ENCODE measurements around the gene RPS6KA3.

Gene RPS6KA3

DNA sequence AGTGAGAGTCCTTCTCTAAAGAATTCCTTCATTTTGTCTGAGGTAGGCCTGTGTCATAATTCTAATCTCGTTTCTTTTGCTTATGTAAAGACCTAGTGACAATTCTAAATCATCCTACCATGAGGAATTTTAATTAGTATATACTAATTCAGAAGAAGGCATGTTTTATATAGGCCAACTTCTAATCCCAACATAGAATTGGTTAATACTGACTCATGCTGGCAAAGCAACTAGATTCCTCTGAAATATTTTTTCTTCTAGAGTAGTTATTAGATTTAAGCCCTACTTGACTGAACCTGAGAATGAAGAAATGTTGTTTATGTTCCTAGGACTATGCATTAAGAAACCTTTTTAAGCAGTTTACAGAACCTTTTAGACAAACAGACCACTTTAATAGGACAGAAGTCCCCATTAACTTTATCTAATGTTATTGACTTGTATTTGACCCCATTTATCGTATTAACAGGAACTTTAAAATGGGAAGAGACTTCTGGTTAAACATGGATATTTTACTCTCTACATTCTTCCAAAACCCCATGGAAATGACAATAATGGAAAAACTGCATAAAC is 69.0 kb downstream of the RPS6KA3 start:
- no peak for DNase-seq (ENCODE audit: low spot score)
- Histone ChIP-seq H3K18ac (ENCODE audit: low read length) (no peak overlapping the region), H3K4me2 (ENCODE audit: insufficient read depth, low read length, poor library complexity, severe bottlenecking) (no peak overlapping the region), H3K79me1 (ENCODE audit: low read depth, low read length) (no peaks in the 10 kb centered on the region), H2BK15ac (ENCODE audit: low read length) (no peak overlapping the region), H3K4me3 (ENCODE audit: low read length in 2 of 2) (no peak overlapping the region), H3K9me3 (replicated peaks in 1 of 2; ENCODE audit: control insufficient read depth in 2 of 2, insufficient read depth in 1 of 2, low read depth in 1 of 2, low read length in 2 of 2) (no peaks in the 10 kb centered on the region), H3K27me3 (ENCODE audit: control insufficient read depth in 3 of 3, insufficient read depth in 3 of 3, low read depth in 1 of 3, low read length in 3 of 3) (no peaks in the 10 kb centered on the region), H2BK120ac (ENCODE audit: low read depth, low read length) (no peak overlapping the region), H2AK5ac (ENCODE audit: low read depth, low read length) (no peak overlapping the region), H3K27ac (replicated peaks; ENCODE audit: low read length) (no peak overlapping the region), H4K91ac (ENCODE audit: low read depth, low read length, poor library complexity) (no peak overlapping the region), H4K8ac (ENCODE audit: low read depth, low read length) (no peak overlapping the region), H3K36me3 (replicated peaks in 1 of 2; ENCODE audit: control insufficient read depth in 2 of 2, insufficient read depth in 2 of 2, low read length in 2 of 2) (peaks cover 0 to 26% of the 10 kb centered on the region in 2 donors), H2BK12ac (ENCODE audit: low read length) (no peak overlapping the region), H2BK5ac (ENCODE audit: low read length) (no peak overlapping the region), H3K4ac (ENCODE audit: low read length) (no peak overlapping the region), H3K23ac (ENCODE audit: low read depth, low read length, poor library complexity) (no peak overlapping the region), H2AFZ (ENCODE audit: low read length) (no peak overlapping the region), H3K14ac (ENCODE audit: low read length) (no peak overlapping the region), H3K4me1 (ENCODE audit: control insufficient read depth in 2 of 2, insufficient read depth in 1 of 2, low read depth in 1 of 2, low read length in 2 of 2) (no peaks in the 10 kb centered on the region), H3K9ac (ENCODE audit: low read depth, low read length, poor library complexity) (no peak overlapping the region)
- no CpG with 5 or more reads among the region's 2 CpGs for WGBS, 2 donors (ENCODE audit: extremely low coverage in 2 of 2, insufficient read length in 2 of 2, insufficient replicate concordance in 1 of 2)

DNA sequence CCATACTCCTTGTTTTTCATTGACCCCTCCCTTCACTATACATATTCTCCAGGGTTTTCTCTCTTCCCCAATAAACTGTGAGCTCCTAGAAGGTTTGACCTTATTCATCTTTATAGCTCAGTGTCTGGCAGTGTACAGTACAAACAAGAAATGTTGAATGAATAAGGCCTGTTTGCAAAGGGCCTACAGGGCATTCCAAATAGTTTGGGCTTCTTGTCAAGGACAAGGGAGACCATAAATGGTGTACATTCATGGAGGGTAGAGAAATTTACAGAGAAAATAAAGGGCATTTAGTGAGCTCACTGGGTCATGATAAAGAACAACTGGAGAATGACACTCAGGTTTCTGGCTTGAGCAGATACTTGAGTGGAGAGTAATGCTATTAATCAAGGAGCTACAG is 77.5 kb downstream of the RPS6KA3 start:
- Histone ChIP-seq H2AK5ac (ENCODE audit: low read depth, low read length) (no peak overlapping the region), H3K27me3 (ENCODE audit: control insufficient read depth in 3 of 3, insufficient read depth in 3 of 3, low read depth in 1 of 3, low read length in 3 of 3) (no peaks in the 10 kb centered on the region), H3K27ac (replicated peaks; ENCODE audit: low read length) (no peak overlapping the region), H3K14ac (ENCODE audit: low read length) (no peak overlapping the region), H4K8ac (ENCODE audit: low read depth, low read length) (no peak overlapping the region), H2AFZ (ENCODE audit: low read length) (no peak overlapping the region), H2BK120ac (ENCODE audit: low read depth, low read length) (no peak overlapping the region), H3K4me1 (ENCODE audit: control insufficient read depth in 2 of 2, insufficient read depth in 1 of 2, low read depth in 1 of 2, low read length in 2 of 2) (no peaks in the 10 kb centered on the region), H3K9me3 (replicated peaks in 1 of 2; ENCODE audit: control insufficient read depth in 2 of 2, insufficient read depth in 1 of 2, low read depth in 1 of 2, low read length in 2 of 2) (no peaks in the 10 kb centered on the region), H3K4ac (ENCODE audit: low read length) (no peak overlapping the region), H2BK15ac (ENCODE audit: low read length) (no peak overlapping the region), H2BK12ac (ENCODE audit: low read length) (no peak overlapping the region), H3K18ac (ENCODE audit: low read length) (no peak overlapping the region), H2BK5ac (ENCODE audit: low read length) (no peak overlapping the region), H3K36me3 (replicated peaks in 1 of 2; ENCODE audit: control insufficient read depth in 2 of 2, insufficient read depth in 2 of 2, low read length in 2 of 2) (peaks cover 0 to 34% of the 10 kb centered on the region in 2 donors), H3K9ac (ENCODE audit: low read depth, low read length, poor library complexity) (no peak overlapping the region), H3K4me2 (ENCODE audit: insufficient read depth, low read length, poor library complexity, severe bottlenecking) (no peak overlapping the region), H3K23ac (ENCODE audit: low read depth, low read length, poor library complexity) (no peak overlapping the region), H3K79me1 (ENCODE audit: low read depth, low read length) (no peaks in the 10 kb centered on the region), H4K91ac (ENCODE audit: low read depth, low read length, poor library complexity) (no peak overlapping the region), H3K4me3 (ENCODE audit: low read length in 2 of 2) (no peak overlapping the region)
- DNase-seq (ENCODE audit: low spot score) = no peak

DNA sequence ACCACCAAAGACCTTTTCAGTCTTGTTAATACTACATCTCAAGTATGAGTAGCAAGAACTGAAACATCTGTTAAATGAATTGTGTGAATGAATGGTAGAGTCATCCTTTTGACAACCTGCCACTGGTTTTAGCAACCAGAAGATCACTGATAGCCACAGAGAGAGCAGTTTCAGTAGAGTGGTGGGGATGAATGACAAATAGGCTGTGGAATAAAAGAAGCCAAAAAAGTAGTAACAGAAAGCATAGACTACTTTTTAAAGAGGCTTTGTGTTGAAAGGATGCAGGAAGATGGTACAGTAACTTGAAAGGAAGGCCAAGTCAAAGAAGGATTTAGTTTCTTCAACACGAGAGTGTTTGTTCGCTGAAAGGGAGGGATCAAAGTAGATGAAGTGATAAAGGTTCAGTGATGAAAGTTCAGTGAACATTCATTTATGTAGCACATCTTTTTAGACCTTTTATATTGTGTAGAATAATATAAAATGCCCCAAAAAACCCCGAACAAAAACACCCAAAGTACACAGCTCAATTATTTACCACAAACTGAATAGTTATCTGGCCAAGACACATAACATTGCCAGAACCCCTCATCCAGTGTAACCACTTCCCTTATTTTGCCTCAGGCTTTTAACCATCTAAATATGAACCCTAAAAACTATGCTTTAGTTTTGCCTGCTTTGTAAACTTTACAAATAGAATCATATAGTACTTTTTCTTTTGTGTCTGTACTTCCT is 84.9 kb downstream of the RPS6KA3 start:
- Histone ChIP-seq H2AK5ac (ENCODE audit: low read depth, low read length) (no peak overlapping the region), H2BK12ac (ENCODE audit: low read length) (no peak overlapping the region), H3K4ac (ENCODE audit: low read length) (no peak overlapping the region), H2BK120ac (ENCODE audit: low read depth, low read length) (no peak overlapping the region), H2BK15ac (ENCODE audit: low read length) (no peak overlapping the region), H3K36me3 (replicated peaks in 1 of 2; ENCODE audit: control insufficient read depth in 2 of 2, insufficient read depth in 2 of 2, low read length in 2 of 2) (peaks cover 0 to 27% of the 10 kb centered on the region in 2 donors), H3K18ac (ENCODE audit: low read length) (no peak overlapping the region), H3K4me2 (ENCODE audit: insufficient read depth, low read length, poor library complexity, severe bottlenecking) (no peak overlapping the region), H3K4me1 (ENCODE audit: control insufficient read depth in 2 of 2, insufficient read depth in 1 of 2, low read depth in 1 of 2, low read length in 2 of 2) (no peaks in the 10 kb centered on the region), H3K23ac (ENCODE audit: low read depth, low read length, poor library complexity) (no peak overlapping the region), H3K79me1 (ENCODE audit: low read depth, low read length) (no peaks in the 10 kb centered on the region), H3K14ac (ENCODE audit: low read length) (no peak overlapping the region), H3K27ac (replicated peaks; ENCODE audit: low read length) (no peak overlapping the region), H2AFZ (ENCODE audit: low read length) (no peak overlapping the region), H4K91ac (ENCODE audit: low read depth, low read length, poor library complexity) (no peak overlapping the region), H3K9ac (ENCODE audit: low read depth, low read length, poor library complexity) (no peak overlapping the region), H3K9me3 (replicated peaks in 1 of 2; ENCODE audit: control insufficient read depth in 2 of 2, insufficient read depth in 1 of 2, low read depth in 1 of 2, low read length in 2 of 2) (no peaks in the 10 kb centered on the region), H3K27me3 (ENCODE audit: control insufficient read depth in 3 of 3, insufficient read depth in 3 of 3, low read depth in 1 of 3, low read length in 3 of 3) (no peaks in the 10 kb centered on the region), H2BK5ac (ENCODE audit: low read length) (no peak overlapping the region), H3K4me3 (ENCODE audit: low read length in 2 of 2) (no peak overlapping the region), H4K8ac (ENCODE audit: low read depth, low read length) (no peak overlapping the region)
- no CpG with 5 or more reads among the region's 3 CpGs for WGBS, 2 donors (ENCODE audit: extremely low coverage in 2 of 2, insufficient read length in 2 of 2, insufficient replicate concordance in 1 of 2)
- DNase-seq (ENCODE audit: low spot score) = no peak

DNA sequence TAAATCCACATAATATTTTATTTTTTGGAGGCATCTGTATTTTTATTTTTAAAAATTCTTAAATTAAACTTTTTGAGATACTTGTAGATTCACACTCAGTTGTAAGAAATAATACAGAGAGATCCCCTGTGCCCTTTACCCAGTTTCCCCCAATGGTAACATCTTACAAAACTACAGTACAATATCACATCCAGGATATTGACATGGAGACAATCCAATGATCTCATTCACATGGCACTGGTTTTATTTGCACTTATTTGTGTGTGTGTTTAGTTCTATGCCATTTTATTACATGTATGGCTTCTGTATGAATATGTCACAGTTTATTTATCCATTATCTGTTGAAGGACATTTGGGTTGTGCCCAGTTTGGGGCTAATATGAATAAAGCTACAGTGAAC is 89.6 kb downstream of the RPS6KA3 start:
- Histone ChIP-seq H3K4me1 (ENCODE audit: control insufficient read depth in 2 of 2, insufficient read depth in 1 of 2, low read depth in 1 of 2, low read length in 2 of 2) (no peaks in the 10 kb centered on the region), H2AK5ac (ENCODE audit: low read depth, low read length) (no peak overlapping the region), H3K9me3 (replicated peaks in 1 of 2; ENCODE audit: control insufficient read depth in 2 of 2, insufficient read depth in 1 of 2, low read depth in 1 of 2, low read length in 2 of 2) (no peaks in the 10 kb centered on the region), H2BK15ac (ENCODE audit: low read length) (no peak overlapping the region), H3K23ac (ENCODE audit: low read depth, low read length, poor library complexity) (no peak overlapping the region), H4K8ac (ENCODE audit: low read depth, low read length) (no peak overlapping the region), H4K91ac (ENCODE audit: low read depth, low read length, poor library complexity) (no peak overlapping the region), H3K18ac (ENCODE audit: low read length) (no peak overlapping the region), H3K36me3 (replicated peaks in 1 of 2; ENCODE audit: control insufficient read depth in 2 of 2, insufficient read depth in 2 of 2, low read length in 2 of 2) (peaks cover 2 to 44% of the 10 kb centered on the region in 2 donors), H3K4me2 (ENCODE audit: insufficient read depth, low read length, poor library complexity, severe bottlenecking) (no peak overlapping the region), H3K4ac (ENCODE audit: low read length) (no peak overlapping the region), H3K27ac (replicated peaks; ENCODE audit: low read length) (no peak overlapping the region), H3K4me3 (ENCODE audit: low read length in 2 of 2) (no peak overlapping the region), H3K14ac (ENCODE audit: low read length) (no peak overlapping the region), H2BK5ac (ENCODE audit: low read length) (no peak overlapping the region), H2AFZ (ENCODE audit: low read length) (no peak overlapping the region), H3K9ac (ENCODE audit: low read depth, low read length, poor library complexity) (no peak overlapping the region), H2BK120ac (ENCODE audit: low read depth, low read length) (no peak overlapping the region), H2BK12ac (ENCODE audit: low read length) (no peak overlapping the region), H3K79me1 (ENCODE audit: low read depth, low read length) (no peaks in the 10 kb centered on the region), H3K27me3 (ENCODE audit: control insufficient read depth in 3 of 3, insufficient read depth in 3 of 3, low read depth in 1 of 3, low read length in 3 of 3) (no peaks in the 10 kb centered on the region)
- DNase-seq (ENCODE audit: low spot score) = no peak
